PC-3 (cell line): ENCODE data around the gene JAKMIP1.

Source experiments
- EZH2 ChIP-seq: fragments of 300-600 bp; sonication (generic); IDR thresholded peaks from one replicate; pipeline ENCODE4 v1.6.1; 2017; ENCODE audit warnings: antibody characterized with exemption, mild to moderate bottlenecking, low read length; ENCODE audit not compliant: unreplicated experiment
- EZH2phosphoT487 ChIP-seq: fragments of 300-600 bp; sonication (generic); IDR thresholded peaks from 2 replicates; pipeline ENCODE4 v1.6.1; 2018; ENCODE audit warnings: mild to moderate bottlenecking, antibody characterized with exemption, low read length, borderline replicate concordance
- TF ChIP-seq, protein P1 (sequence below): fragments of 300-600 bp; sonication (generic); conservative IDR thresholded peaks from 2 replicates; pipeline ENCODE4 v1.5.1; 2017; ENCODE audit warnings: antibody characterized with exemption, low read depth, mild to moderate bottlenecking, low read length

DNA sequence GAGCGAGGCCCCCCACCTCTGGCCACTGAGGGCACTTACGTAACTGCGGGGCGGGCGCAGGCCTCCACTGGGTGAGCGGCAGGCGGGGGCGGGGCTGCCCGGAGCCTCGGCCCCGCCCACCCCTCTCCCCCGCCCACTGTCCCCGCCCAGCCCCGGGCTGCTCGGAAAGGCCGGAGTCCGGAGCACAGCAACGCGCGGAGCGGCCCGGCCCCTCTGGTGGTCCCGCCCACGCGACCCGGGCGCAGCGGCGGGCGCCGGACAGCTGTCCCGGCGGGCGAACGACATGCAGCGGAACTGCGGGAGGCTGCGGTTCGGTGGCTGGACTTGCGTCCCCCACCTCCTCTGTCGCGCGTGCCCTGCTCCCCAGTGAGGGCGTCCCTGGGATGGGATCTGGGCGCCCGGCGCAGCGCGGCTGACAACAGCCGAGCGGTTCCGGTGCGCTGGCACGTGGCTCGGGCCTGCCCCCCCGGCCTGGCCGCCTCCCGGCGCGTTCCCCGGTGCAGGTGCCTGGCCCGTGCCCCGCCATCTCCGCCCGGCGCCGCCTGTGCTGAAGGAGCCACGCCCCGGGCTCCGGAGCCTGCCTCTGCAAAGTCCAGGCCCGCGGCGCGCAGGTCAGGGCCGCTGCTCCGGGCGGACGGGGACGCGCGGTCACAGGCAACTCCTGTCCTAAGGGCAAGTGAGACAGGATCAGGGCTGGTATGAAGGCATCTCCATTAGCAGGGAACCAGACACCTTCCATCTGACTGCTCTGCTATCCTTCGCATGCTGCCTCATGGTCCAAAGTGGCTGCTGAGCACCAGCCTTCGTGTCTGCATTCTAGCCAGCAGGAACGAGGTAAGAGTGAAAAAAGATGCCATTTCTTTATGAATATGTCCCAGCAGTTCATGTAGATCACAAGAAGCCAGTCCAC, 21.8 kb upstream of the JAKMIP1 start:
- no peak for TF ChIP-seq EZH2phosphoT487
- TF ChIP-seq, protein P1, sequence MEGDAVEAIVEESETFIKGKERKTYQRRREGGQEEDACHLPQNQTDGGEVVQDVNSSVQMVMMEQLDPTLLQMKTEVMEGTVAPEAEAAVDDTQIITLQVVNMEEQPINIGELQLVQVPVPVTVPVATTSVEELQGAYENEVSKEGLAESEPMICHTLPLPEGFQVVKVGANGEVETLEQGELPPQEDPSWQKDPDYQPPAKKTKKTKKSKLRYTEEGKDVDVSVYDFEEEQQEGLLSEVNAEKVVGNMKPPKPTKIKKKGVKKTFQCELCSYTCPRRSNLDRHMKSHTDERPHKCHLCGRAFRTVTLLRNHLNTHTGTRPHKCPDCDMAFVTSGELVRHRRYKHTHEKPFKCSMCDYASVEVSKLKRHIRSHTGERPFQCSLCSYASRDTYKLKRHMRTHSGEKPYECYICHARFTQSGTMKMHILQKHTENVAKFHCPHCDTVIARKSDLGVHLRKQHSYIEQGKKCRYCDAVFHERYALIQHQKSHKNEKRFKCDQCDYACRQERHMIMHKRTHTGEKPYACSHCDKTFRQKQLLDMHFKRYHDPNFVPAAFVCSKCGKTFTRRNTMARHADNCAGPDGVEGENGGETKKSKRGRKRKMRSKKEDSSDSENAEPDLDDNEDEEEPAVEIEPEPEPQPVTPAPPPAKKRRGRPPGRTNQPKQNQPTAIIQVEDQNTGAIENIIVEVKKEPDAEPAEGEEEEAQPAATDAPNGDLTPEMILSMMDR, result no peak
- no peak for TF ChIP-seq EZH2
